ENCODE measurements around the gene CD4. TPM values are rescaled to one million over a fixed set of nuclear protein-coding genes. Genes with fewer than 3 reads are reported as not detected.

CD4 gene
- total RNA-seq, 1 donor from 2014 or later: 7.4 TPM

DNA sequence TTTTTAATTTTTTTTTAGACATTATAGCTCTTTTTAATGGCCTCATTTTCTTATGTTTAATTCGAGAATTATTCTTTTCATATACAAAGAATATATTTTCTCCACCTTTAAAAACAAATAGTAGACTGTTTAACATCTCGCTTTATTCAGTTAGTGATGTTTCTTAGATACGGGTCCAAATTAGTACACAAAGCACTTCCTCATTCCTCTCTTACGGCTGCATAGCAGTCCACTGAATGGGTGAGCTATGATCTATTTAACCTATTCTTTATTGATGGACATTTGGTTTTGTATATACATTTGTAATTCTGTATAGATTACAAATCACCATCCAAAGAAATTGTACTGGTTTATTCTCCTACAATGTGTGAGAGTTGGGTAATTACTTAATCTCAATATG, 24.0 kb downstream of the CD4 start:
- Histone ChIP-seq H3K9me3 (replicated peaks) (no peaks in the 10 kb centered on the region), H3K27me3 (ENCODE audit: low read depth) (peaks cover 17% of the 10 kb centered on the region), H3K4me1 (no peaks in the 10 kb centered on the region), H3K27ac (replicated peaks) (no peak overlapping the region), H3K36me3 (no peaks in the 10 kb centered on the region), H3K4me3 (no peak overlapping the region)
- TF ChIP-seq, protein P1, sequence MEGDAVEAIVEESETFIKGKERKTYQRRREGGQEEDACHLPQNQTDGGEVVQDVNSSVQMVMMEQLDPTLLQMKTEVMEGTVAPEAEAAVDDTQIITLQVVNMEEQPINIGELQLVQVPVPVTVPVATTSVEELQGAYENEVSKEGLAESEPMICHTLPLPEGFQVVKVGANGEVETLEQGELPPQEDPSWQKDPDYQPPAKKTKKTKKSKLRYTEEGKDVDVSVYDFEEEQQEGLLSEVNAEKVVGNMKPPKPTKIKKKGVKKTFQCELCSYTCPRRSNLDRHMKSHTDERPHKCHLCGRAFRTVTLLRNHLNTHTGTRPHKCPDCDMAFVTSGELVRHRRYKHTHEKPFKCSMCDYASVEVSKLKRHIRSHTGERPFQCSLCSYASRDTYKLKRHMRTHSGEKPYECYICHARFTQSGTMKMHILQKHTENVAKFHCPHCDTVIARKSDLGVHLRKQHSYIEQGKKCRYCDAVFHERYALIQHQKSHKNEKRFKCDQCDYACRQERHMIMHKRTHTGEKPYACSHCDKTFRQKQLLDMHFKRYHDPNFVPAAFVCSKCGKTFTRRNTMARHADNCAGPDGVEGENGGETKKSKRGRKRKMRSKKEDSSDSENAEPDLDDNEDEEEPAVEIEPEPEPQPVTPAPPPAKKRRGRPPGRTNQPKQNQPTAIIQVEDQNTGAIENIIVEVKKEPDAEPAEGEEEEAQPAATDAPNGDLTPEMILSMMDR (IDR thresholded peaks at IDR 0.05; ENCODE audit: borderline replicate concordance): no peak
- intact Hi-C loops (cut with micrococcal nuclease): no loop called here
- no peak for DNase-seq

DNA sequence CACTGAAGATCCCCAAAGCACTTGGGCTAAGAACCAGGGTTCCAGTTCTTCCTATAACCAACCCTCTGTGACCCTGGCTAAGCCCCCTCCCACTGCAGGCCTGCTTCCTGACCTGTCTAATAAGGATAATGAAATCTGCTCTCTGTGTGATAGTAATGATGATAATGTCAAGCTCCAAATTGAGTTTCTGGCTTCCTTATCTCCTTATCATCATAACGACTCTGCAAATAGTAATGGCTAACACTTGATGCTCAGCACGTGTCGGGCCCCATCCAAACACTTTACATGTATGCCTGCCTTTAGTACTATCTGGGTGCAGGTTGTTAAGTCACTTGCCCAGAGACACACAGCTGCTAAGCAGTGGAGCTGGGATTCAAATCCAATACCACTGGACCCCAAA, 27.3 kb downstream of the CD4 start:
- no peak for DNase-seq
- peaks cover 7% of the 10 kb centered on the region for H3K4me1 ChIP-seq
- H3K27ac ChIP-seq (replicated peaks): no peak overlapping the region
- no peaks in the 10 kb centered on the region for H3K36me3 ChIP-seq
- TF ChIP-seq, protein P1 (IDR thresholded peaks at IDR 0.05; ENCODE audit: borderline replicate concordance): no peak
- no peaks in the 10 kb centered on the region for H3K9me3 ChIP-seq (replicated peaks)
- intact Hi-C loops (cut with micrococcal nuclease): no loop called here
- no peak overlapping the region for H3K4me3 ChIP-seq
- peaks cover 24% of the 10 kb centered on the region for H3K27me3 ChIP-seq (ENCODE audit: low read depth)

DNA sequence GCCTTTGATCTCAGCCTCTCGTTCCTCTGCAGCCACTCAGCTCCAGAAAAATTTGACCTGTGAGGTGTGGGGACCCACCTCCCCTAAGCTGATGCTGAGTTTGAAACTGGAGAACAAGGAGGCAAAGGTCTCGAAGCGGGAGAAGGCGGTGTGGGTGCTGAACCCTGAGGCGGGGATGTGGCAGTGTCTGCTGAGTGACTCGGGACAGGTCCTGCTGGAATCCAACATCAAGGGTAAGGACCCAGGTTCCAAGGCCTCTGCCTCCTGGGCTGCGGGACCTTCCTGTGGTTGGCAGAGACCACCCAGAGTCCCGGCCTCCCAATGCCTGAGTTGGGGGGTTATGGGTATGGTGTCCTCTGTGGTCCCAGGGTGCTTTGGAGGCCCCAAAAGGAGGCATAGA, 27.8 kb downstream of the CD4 start:
- TF ChIP-seq, protein P1 (IDR thresholded peaks at IDR 0.05; ENCODE audit: borderline replicate concordance): no peak

DNA sequence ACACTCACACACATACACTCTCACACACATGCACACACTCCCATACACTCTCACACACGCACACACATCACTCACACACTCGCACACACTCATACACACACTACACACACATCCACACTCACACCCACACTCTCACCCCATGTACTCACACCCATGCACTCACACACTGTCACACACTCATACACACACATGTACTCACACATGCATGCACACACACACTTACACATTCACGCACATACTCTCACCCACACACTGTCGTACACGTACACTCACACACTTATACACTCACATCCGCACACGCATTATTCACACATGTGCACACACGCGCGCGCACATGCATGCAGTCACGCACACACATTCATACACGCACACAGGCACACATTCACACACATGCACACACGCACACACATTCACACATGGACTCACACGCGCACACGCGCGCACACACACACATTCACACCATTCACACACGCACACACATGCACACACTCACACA, 28.4 kb downstream of the CD4 start:
- Histone ChIP-seq H3K4me3 (no peak overlapping the region), H3K9me3 (replicated peaks) (no peaks in the 10 kb centered on the region), H3K4me1 (peaks cover 16% of the 10 kb centered on the region), H3K36me3 (no peaks in the 10 kb centered on the region), H3K27me3 (ENCODE audit: low read depth) (peaks cover 28% of the 10 kb centered on the region), H3K27ac (replicated peaks) (no peak overlapping the region)
- intact Hi-C loops (cut with micrococcal nuclease): no loop called here
- TF ChIP-seq, protein P1 (IDR thresholded peaks at IDR 0.05; ENCODE audit: borderline replicate concordance): no peak
- DNase-seq: no peak

More for the DNA sequence above, 27.8 kb downstream of the CD4 start:
- intact Hi-C loops (cut with micrococcal nuclease): no loop called here
- Histone ChIP-seq H3K36me3 (no peaks in the 10 kb centered on the region), H3K9me3 (replicated peaks) (no peaks in the 10 kb centered on the region), H3K4me3 (no peak overlapping the region), H3K4me1 (peaks cover 12% of the 10 kb centered on the region), H3K27me3 (ENCODE audit: low read depth) (peaks cover 26% of the 10 kb centered on the region), H3K27ac (replicated peaks) (no peak overlapping the region)
- no peak for DNase-seq

DNA sequence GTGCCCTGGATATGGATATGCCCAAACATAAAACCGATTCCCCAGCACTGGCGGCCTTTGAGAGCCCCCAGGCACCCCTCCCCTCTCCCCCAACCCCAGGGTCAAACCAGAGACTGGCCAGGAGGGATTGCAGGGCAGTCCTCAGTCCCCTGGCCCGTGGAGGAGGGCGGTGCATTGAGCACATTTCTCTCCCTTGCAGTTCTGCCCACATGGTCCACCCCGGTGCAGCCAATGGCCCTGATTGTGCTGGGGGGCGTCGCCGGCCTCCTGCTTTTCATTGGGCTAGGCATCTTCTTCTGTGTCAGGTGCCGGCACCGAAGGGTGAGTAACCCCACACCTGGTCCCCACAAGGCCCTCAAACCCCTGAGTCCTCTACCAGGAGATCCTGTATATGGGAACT, 28.9 kb downstream of the CD4 start:
- Histone ChIP-seq H3K27me3 (ENCODE audit: low read depth) (peaks cover 31% of the 10 kb centered on the region), H3K36me3 (no peaks in the 10 kb centered on the region), H3K9me3 (replicated peaks) (no peaks in the 10 kb centered on the region), H3K4me3 (no peak overlapping the region), H3K4me1 (peaks cover 16% of the 10 kb centered on the region), H3K27ac (replicated peaks) (no peak overlapping the region)
- intact Hi-C loops (cut with micrococcal nuclease): no loop called here
- DNase-seq: no peak
- TF ChIP-seq, protein P1 (IDR thresholded peaks at IDR 0.05; ENCODE audit: borderline replicate concordance): no peak
